ENCODE results near the gene PTPRG.

PTPRG gene

GRCh38 chr3:62125380-62125779 lies 564.0 kb downstream of the PTPRG start:
- Mint-ChIP-seq H3K4me3 (no peak overlapping the region), H3K9me3 (peaks cover 0 to 5% of the 10 kb centered on the region in 2 donors), H3K4me1 (ENCODE audit: low read depth in 2 of 2) (no peaks in the 10 kb centered on the region), H3K36me3 (ENCODE audit: insufficient read depth) (no peaks in the 10 kb centered on the region), H3K27ac (no peak overlapping the region), H3K27me3 (no peaks in the 10 kb centered on the region)
- DNase-seq = no peak
- ATAC-seq (replicated peaks) = no peak

- DNase-seq = no peak
- Mint-ChIP-seq H3K36me3 (ENCODE audit: insufficient read depth) (no peaks in the 10 kb centered on the region), H3K4me1 (ENCODE audit: low read depth in 2 of 2) (no peaks in the 10 kb centered on the region), H3K27ac (no peak overlapping the region), H3K27me3 (no peaks in the 10 kb centered on the region), H3K4me3 (no peak overlapping the region), H3K9me3 (peaks cover 0 to 5% of the 10 kb centered on the region in 2 donors)
- no peak for ATAC-seq (replicated peaks)
These were observed 565.7 kb downstream of the PTPRG start for GRCh38 chr3:62127116-62127515.

- DNase-seq = no peak
- peaks cover 0 to 5% of the 10 kb centered on the region in 2 donors for H3K9me3 Mint-ChIP-seq
- H3K4me1 Mint-ChIP-seq (ENCODE audit: low read depth in 2 of 2) = no peaks in the 10 kb centered on the region
- H3K27me3 Mint-ChIP-seq = no peaks in the 10 kb centered on the region
- no peak overlapping the region for H3K27ac Mint-ChIP-seq
- H3K36me3 Mint-ChIP-seq (ENCODE audit: insufficient read depth) = no peaks in the 10 kb centered on the region
- no peak for ATAC-seq (replicated peaks)
- H3K4me3 Mint-ChIP-seq = no peak overlapping the region
These were observed 566.7 kb downstream of the PTPRG start for GRCh38 chr3:62128051-62128450.

- H3K36me3 Mint-ChIP-seq (ENCODE audit: insufficient read depth) = no peaks in the 10 kb centered on the region
- no peaks in the 10 kb centered on the region for H3K4me1 Mint-ChIP-seq (ENCODE audit: low read depth in 2 of 2)
These were observed 567.3 kb downstream of the PTPRG start for GRCh38 chr3:62128681-62129080.

GRCh38 chr3:62131050-62131449 lies 569.7 kb downstream of the PTPRG start:
- H3K36me3 Mint-ChIP-seq (ENCODE audit: insufficient read depth) = no peaks in the 10 kb centered on the region
- H3K27me3 Mint-ChIP-seq = no peaks in the 10 kb centered on the region

More at GRCh38 chr3:62128681-62129080, 567.3 kb downstream of the PTPRG start:
- no peak for ATAC-seq (replicated peaks)
- no peak overlapping the region for H3K27ac Mint-ChIP-seq
- H3K27me3 Mint-ChIP-seq = no peaks in the 10 kb centered on the region
- no peak for DNase-seq
- H3K9me3 Mint-ChIP-seq = peaks cover 0 to 5% of the 10 kb centered on the region in 2 donors
- H3K4me3 Mint-ChIP-seq = no peak overlapping the region

GRCh38 chr3:62131620-62132019 lies 570.2 kb downstream of the PTPRG start:
- H3K27ac Mint-ChIP-seq = no peak overlapping the region
- H3K9me3 Mint-ChIP-seq = peaks cover 0 to 9% of the 10 kb centered on the region in 2 donors
- ATAC-seq (replicated peaks) = no peak
- H3K4me3 Mint-ChIP-seq = no peak overlapping the region
- no peak for DNase-seq
- no peaks in the 10 kb centered on the region for H3K4me1 Mint-ChIP-seq (ENCODE audit: low read depth in 2 of 2)
- no peaks in the 10 kb centered on the region for H3K36me3 Mint-ChIP-seq (ENCODE audit: insufficient read depth)
- no peaks in the 10 kb centered on the region for H3K27me3 Mint-ChIP-seq

More at GRCh38 chr3:62131050-62131449, 569.7 kb downstream of the PTPRG start:
- DNase-seq (no peak), ATAC-seq (replicated peaks) (no peak)
- H3K4me1 Mint-ChIP-seq (ENCODE audit: low read depth in 2 of 2) = no peaks in the 10 kb centered on the region
- H3K4me3 Mint-ChIP-seq = no peak overlapping the region
- no peak overlapping the region for H3K27ac Mint-ChIP-seq
- peaks cover 0 to 7% of the 10 kb centered on the region in 2 donors for H3K9me3 Mint-ChIP-seq

GRCh38 chr3:62132027-62132602 lies 570.7 kb downstream of the PTPRG start:
- H3K27ac Mint-ChIP-seq = no peak overlapping the region
- H3K9me3 Mint-ChIP-seq = peaks cover 0 to 9% of the 10 kb centered on the region in 2 donors
- H3K27me3 Mint-ChIP-seq = no peaks in the 10 kb centered on the region
- no peak overlapping the region for H3K4me3 Mint-ChIP-seq
- no peak for ATAC-seq (replicated peaks)
- H3K4me1 Mint-ChIP-seq (ENCODE audit: low read depth in 2 of 2) = no peaks in the 10 kb centered on the region
- no peak for DNase-seq
- no peaks in the 10 kb centered on the region for H3K36me3 Mint-ChIP-seq (ENCODE audit: insufficient read depth)

- Mint-ChIP-seq H3K36me3 (ENCODE audit: insufficient read depth) (no peaks in the 10 kb centered on the region), H3K9me3 (peaks cover 0 to 9% of the 10 kb centered on the region in 2 donors), H3K4me3 (no peak overlapping the region), H3K4me1 (ENCODE audit: low read depth in 2 of 2) (no peaks in the 10 kb centered on the region), H3K27ac (no peak overlapping the region), H3K27me3 (no peaks in the 10 kb centered on the region)
- DNase-seq (no peak), ATAC-seq (replicated peaks) (no peak)
These were observed 571.6 kb downstream of the PTPRG start for GRCh38 chr3:62133015-62133414.

- ATAC-seq (replicated peaks) = no peak
These were observed 572.7 kb downstream of the PTPRG start for GRCh38 chr3:62134061-62134496.

GRCh38 chr3:62135741-62136140 lies 574.4 kb downstream of the PTPRG start:
- peaks cover 0 to 4% of the 10 kb centered on the region in 2 donors for H3K9me3 Mint-ChIP-seq
- ATAC-seq (replicated peaks) (no peak), DNase-seq (no peak)
- no peaks in the 10 kb centered on the region for H3K4me1 Mint-ChIP-seq (ENCODE audit: low read depth in 2 of 2)
- H3K27ac Mint-ChIP-seq = no peak overlapping the region
- H3K4me3 Mint-ChIP-seq = no peak overlapping the region
- H3K36me3 Mint-ChIP-seq (ENCODE audit: insufficient read depth) = no peaks in the 10 kb centered on the region
- H3K27me3 Mint-ChIP-seq = no peaks in the 10 kb centered on the region

More at GRCh38 chr3:62134061-62134496, 572.7 kb downstream of the PTPRG start:
- no peaks in the 10 kb centered on the region for H3K4me1 Mint-ChIP-seq (ENCODE audit: low read depth in 2 of 2)
- H3K9me3 Mint-ChIP-seq = peaks cover 0 to 4% of the 10 kb centered on the region in 2 donors
- DNase-seq = no peak
- no peak overlapping the region for H3K4me3 Mint-ChIP-seq
- H3K36me3 Mint-ChIP-seq (ENCODE audit: insufficient read depth) = no peaks in the 10 kb centered on the region
- no peak overlapping the region for H3K27ac Mint-ChIP-seq
- no peaks in the 10 kb centered on the region for H3K27me3 Mint-ChIP-seq

- peaks cover 0 to 2% of the 10 kb centered on the region in 2 donors for H3K9me3 Mint-ChIP-seq
- no peak for DNase-seq
- no peak for ATAC-seq (replicated peaks)
- H3K27ac Mint-ChIP-seq = no peak overlapping the region
- H3K36me3 Mint-ChIP-seq (ENCODE audit: insufficient read depth) = no peaks in the 10 kb centered on the region
- no peak overlapping the region for H3K4me3 Mint-ChIP-seq
- no peaks in the 10 kb centered on the region for H3K27me3 Mint-ChIP-seq
- H3K4me1 Mint-ChIP-seq (ENCODE audit: low read depth in 2 of 2) = no peaks in the 10 kb centered on the region
These were observed 578.6 kb downstream of the PTPRG start for GRCh38 chr3:62139957-62140356.

GRCh38 chr3:62142331-62143085 lies 581.1 kb downstream of the PTPRG start:
- no peaks in the 10 kb centered on the region for H3K4me1 Mint-ChIP-seq (ENCODE audit: low read depth in 2 of 2)
- no peak for ATAC-seq (replicated peaks)
- DNase-seq = no peak
- H3K27me3 Mint-ChIP-seq = no peaks in the 10 kb centered on the region
- H3K4me3 Mint-ChIP-seq = no peak overlapping the region
- no peak overlapping the region for H3K27ac Mint-ChIP-seq
- no peaks in the 10 kb centered on the region for H3K9me3 Mint-ChIP-seq
- H3K36me3 Mint-ChIP-seq (ENCODE audit: insufficient read depth) = peaks cover 4% of the 10 kb centered on the region

GRCh38 chr3:62143843-62144450 lies 582.6 kb downstream of the PTPRG start:
- ATAC-seq (replicated peaks) = no peak
- Mint-ChIP-seq H3K4me1 (ENCODE audit: low read depth in 2 of 2) (no peaks in the 10 kb centered on the region), H3K4me3 (no peak overlapping the region), H3K27me3 (no peaks in the 10 kb centered on the region), H3K9me3 (no peaks in the 10 kb centered on the region), H3K36me3 (ENCODE audit: insufficient read depth) (peaks cover 4% of the 10 kb centered on the region), H3K27ac (no peak overlapping the region)
- no peak for DNase-seq

GRCh38 chr3:62144482-62144881 lies 583.1 kb downstream of the PTPRG start:
- Mint-ChIP-seq H3K36me3 (ENCODE audit: insufficient read depth) (peaks cover 4% of the 10 kb centered on the region), H3K4me1 (ENCODE audit: low read depth in 2 of 2) (no peaks in the 10 kb centered on the region), H3K27me3 (no peaks in the 10 kb centered on the region), H3K27ac (no peak overlapping the region), H3K4me3 (no peak overlapping the region), H3K9me3 (peaks cover 0 to under 1% of the 10 kb centered on the region in 2 donors)
- ATAC-seq (replicated peaks) (no peak), DNase-seq (no peak)

All from effector memory CD8-positive, alpha-beta T cell (primary cell).